BJ (cell line): ENCODE measurements around the gene IFNG-AS1. TPM values are rescaled to one million over a fixed set of nuclear protein-coding genes. Genes with fewer than 3 reads are reported as not detected.

Experiments used
- CTCF ChIA-PET: fragments of 350-600 bp; formaldehyde crosslinking; extraction: SDS; loops from one replicate; lab custom pipeline; 2021; ENCODE audit warnings: antibody characterized with exemption, inconsistent platforms; lab: Yijun Ruan, JAX
- POLR2A ChIA-PET: fragments of 300-600 bp; sonication (Branson Sonifier 250); formaldehyde crosslinking; extraction: SDS; loops from one replicate; lab custom pipeline; 2021; ENCODE audit warnings: antibody characterized with exemption; lab: Charles Lee
- DNase-seq: peaks from one replicate; pipeline ENCODE4 v3.0.0-alpha.2; 2011; ENCODE audit warnings: low read depth
- H3K27me3 ChIP-seq: 2 replicates; pipeline ENCODE4 v1.6.0; 2011; ENCODE audit warnings: low read length; ENCODE audit not compliant: control insufficient read depth, insufficient read depth
- H3K36me3 ChIP-seq: 2 replicates; pipeline ENCODE4 v1.5.1; 2011; ENCODE audit warnings: low read length; ENCODE audit not compliant: control insufficient read depth, insufficient read depth
- H3K4me3 ChIP-seq: 2 replicates; pipeline ENCODE4 v1.5.1; 2011; ENCODE audit warnings: low read depth, mild to moderate bottlenecking, control low read depth, low read length
- polyA plus RNA-seq: library from polyadenylated mRNA; depleted of rRNA; stranded (reverse); fragments of >200 nt; gene quantifications from 2 replicates; pipeline ENCODE4 v1.2.3, GENCODE V29; 2011
- TF ChIP-seq, protein P1 (sequence below): IDR thresholded peaks from 2 replicates; pipeline ENCODE4 v1.5.1; 2011; ENCODE audit warnings: low read depth, mild to moderate bottlenecking, control low read depth, inconsistent platforms, low read length, moderate library complexity; ENCODE audit not compliant: insufficient read depth

IFNG-AS1 gene
- polyA plus RNA-seq, 1 experiment: not detected

DNA sequence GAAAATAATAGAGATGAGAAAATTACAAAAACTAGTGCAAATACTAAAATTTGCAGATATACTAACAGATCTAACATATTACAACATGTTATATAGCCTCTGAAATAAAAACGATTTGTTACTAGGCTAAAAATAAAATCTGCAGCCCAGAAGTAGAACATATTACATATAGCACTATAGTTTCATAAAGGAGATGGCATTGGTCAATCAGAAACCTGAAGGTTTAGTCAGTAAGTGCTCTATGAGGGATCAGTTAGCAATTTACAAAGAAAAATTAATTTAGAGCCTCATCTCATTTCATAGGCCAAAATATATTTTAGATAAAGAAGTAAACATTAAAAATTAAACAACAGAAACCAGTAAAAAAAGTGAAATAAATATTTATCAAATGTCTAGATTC lies 41.0 kb downstream of the IFNG-AS1 start:
- no peak for DNase-seq
- no peak overlapping the region for H3K4me3 ChIP-seq
- H3K36me3 ChIP-seq: no peaks in the 10 kb centered on the region
- no peaks in the 10 kb centered on the region for H3K27me3 ChIP-seq
- POLR2A ChIA-PET: no interaction called here
- CTCF ChIA-PET: interaction anchor here (0.6 to 5.1 kb wide), 3 partner anchors 9 to 286 kb away, joined by 3 to 28 read pairs (median 3); no protein-coding TSS in a partner anchor
- TF ChIP-seq, protein P1, sequence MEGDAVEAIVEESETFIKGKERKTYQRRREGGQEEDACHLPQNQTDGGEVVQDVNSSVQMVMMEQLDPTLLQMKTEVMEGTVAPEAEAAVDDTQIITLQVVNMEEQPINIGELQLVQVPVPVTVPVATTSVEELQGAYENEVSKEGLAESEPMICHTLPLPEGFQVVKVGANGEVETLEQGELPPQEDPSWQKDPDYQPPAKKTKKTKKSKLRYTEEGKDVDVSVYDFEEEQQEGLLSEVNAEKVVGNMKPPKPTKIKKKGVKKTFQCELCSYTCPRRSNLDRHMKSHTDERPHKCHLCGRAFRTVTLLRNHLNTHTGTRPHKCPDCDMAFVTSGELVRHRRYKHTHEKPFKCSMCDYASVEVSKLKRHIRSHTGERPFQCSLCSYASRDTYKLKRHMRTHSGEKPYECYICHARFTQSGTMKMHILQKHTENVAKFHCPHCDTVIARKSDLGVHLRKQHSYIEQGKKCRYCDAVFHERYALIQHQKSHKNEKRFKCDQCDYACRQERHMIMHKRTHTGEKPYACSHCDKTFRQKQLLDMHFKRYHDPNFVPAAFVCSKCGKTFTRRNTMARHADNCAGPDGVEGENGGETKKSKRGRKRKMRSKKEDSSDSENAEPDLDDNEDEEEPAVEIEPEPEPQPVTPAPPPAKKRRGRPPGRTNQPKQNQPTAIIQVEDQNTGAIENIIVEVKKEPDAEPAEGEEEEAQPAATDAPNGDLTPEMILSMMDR: no peak

DNA sequence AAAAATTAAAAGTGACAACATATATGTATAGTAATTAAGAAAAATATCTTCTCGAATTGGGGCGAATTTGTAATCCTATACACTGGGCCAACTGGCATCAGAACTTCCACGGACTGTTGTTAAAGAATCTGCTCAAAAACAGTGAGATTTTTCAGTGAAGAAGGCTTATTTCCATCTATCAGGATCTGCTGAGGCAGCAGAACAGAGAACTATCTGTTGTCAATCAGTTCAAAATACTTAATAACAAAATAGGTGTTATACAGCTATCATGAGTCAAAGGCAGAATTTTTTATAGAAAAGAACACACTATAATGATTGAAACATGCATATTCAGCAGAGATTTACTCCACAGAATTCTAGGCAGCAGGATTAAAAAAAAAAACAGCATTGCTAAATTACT lies 41.9 kb downstream of the IFNG-AS1 start:
- no peak for DNase-seq
- Histone ChIP-seq H3K4me3 (no peak overlapping the region), H3K27me3 (no peaks in the 10 kb centered on the region), H3K36me3 (no peaks in the 10 kb centered on the region)
- ChIA-PET CTCF (interaction anchor here (1.1 to 5.1 kb wide), 3 partner anchors 8 to 27 kb away, joined by 3 to 28 read pairs (median 3); no protein-coding TSS in a partner anchor), POLR2A (no interaction called here)
- TF ChIP-seq, protein P1: no peak

DNA sequence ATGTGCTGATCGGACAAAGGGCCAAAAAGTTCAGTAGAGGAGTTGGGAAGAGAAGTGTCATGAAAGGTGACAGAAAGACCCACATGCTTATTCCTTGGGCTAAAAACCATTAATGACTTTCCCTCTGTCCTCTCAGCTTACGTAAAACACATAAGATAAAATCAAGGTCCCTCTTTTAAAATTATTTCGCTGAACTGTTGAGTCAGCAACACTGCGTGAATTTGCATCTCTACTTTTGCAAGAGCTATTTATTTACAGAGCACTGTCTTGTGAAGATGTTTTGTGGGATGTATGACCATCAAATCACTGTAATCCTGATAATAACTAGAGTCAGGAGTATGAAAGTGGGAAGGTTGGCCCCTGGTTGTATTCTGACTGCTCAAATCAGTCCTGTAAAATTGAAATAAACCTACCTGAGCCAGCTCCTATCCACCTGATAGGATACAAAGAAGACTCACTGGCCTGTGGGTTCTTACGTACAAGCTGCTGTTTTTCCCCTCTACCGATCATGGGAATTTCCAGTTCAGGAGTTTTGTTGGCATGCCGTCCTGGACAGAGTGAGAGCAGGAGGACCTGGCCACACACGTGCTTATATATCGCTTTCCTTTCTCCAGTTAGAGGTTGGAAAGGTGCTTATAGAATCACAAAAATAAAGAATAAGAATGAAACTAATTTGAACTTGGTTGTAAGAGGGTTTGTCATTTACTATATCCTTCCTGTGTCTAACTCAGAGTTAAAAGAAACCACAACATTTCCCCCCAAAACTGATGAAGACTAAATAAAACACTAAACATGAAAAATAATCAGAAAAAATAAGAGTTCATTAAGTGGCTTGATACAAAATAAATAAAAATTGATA lies 42.9 kb downstream of the IFNG-AS1 start:
- Histone ChIP-seq H3K36me3 (no peaks in the 10 kb centered on the region), H3K4me3 (no peak overlapping the region), H3K27me3 (no peaks in the 10 kb centered on the region)
- no peak for DNase-seq
- POLR2A ChIA-PET: no interaction called here
- TF ChIP-seq, protein P1: no peak
- CTCF ChIA-PET: interaction anchor here (1.1 to 5.1 kb wide), 2 partner anchors 8 to 17 kb away, joined by 3 to 28 read pairs; no protein-coding TSS in a partner anchor

DNA sequence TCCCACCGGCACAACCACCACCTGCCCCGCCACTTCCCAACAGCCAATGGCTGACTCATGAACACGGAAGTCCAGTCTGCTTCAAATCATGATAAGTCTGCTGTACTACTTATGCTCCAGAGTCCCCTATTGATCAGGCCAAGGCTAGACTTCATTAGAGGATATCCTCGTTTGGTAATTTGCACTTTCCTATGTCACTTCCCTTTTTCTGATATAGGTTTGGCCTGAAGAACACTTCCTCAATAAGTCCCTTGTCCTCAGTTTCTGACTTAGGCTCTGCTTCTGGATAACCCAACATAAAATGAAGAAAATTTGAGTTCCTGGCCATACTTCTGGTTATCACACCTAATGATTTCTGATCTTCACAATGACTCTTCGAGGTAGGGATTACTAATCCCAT lies 45.3 kb downstream of the IFNG-AS1 start:
- POLR2A ChIA-PET: no interaction called here
- H3K4me3 ChIP-seq: no peak overlapping the region
- TF ChIP-seq, protein P1: no peak
- no peaks in the 10 kb centered on the region for H3K36me3 ChIP-seq
- no peaks in the 10 kb centered on the region for H3K27me3 ChIP-seq
- CTCF ChIA-PET: no interaction called here
- no peak for DNase-seq

- no peaks in the 10 kb centered on the region for H3K27me3 ChIP-seq
- no peaks in the 10 kb centered on the region for H3K36me3 ChIP-seq
- ChIA-PET CTCF (interaction anchor here (1.2 kb wide), 1 partner anchor 9 kb away, joined by 3 read pairs; no protein-coding TSS in a partner anchor), POLR2A (no interaction called here)
- no peak overlapping the region for H3K4me3 ChIP-seq
- TF ChIP-seq, protein P1: no peak
- no peak for DNase-seq
Observed at GRCh38 chr12:68036642-68037041, 47.4 kb downstream of the IFNG-AS1 start.
